GM21381 (cell line): ENCODE measurements around the gene C1QTNF12.
"Not testable (repeated sequence)": the region's sequence is repeated elsewhere in the genome, so short reads cannot be mapped to it uniquely, and the experiment has no call there.

ENCODE experiments used
- ATAC-seq: cut with Tn5 transposase; IDR thresholded peaks from one replicate; pipeline ENCODE4 v1.9.1; 2021; ENCODE audit warnings: mild to moderate bottlenecking, moderate library complexity; ENCODE audit not compliant: unreplicated experiment

C1QTNF12 gene

GRCh38 chr1:1259951-1260600 lies 13.6 kb upstream of the C1QTNF12 start:
- ATAC-seq = no peak

GRCh38 chr1:1259540-1259939 lies 13.0 kb upstream of the C1QTNF12 start:
- no peak for ATAC-seq

- ATAC-seq = no peak
Observed at GRCh38 chr1:1259119-1259488, 12.6 kb upstream of the C1QTNF12 start.

- no peak for ATAC-seq
Observed at GRCh38 chr1:1256956-1257871, 10.7 kb upstream of the C1QTNF12 start.

GRCh38 chr1:1255611-1256010 lies 9.1 kb upstream of the C1QTNF12 start:
- no peak for ATAC-seq

GRCh38 chr1:1255078-1255477 lies 8.6 kb upstream of the C1QTNF12 start:
- ATAC-seq = no peak

- ATAC-seq = no peak
Observed at GRCh38 chr1:1254667-1254998, 8.1 kb upstream of the C1QTNF12 start.

GRCh38 chr1:1253972-1254666 lies 7.6 kb upstream of the C1QTNF12 start:
- no peak for ATAC-seq

GRCh38 chr1:1253314-1253713 lies 6.8 kb upstream of the C1QTNF12 start:
- ATAC-seq = no peak

GRCh38 chr1:1250786-1251284 lies 4.3 kb upstream of the C1QTNF12 start:
- ATAC-seq = no peak

GRCh38 chr1:1248009-1248913 lies 1.7 kb upstream of the C1QTNF12 start:
- ATAC-seq = not testable (repeated sequence)

- ATAC-seq = no peak
Observed at GRCh38 chr1:1247341-1247913, 905 bp upstream of the C1QTNF12 start.

- ATAC-seq = no peak
Observed at GRCh38 chr1:1245817-1246576, 525 bp downstream of the C1QTNF12 start.

- ATAC-seq = no peak
Observed at GRCh38 chr1:1245178-1245816, 1.2 kb downstream of the C1QTNF12 start.

GRCh38 chr1:1244192-1244811 lies 2.2 kb downstream of the C1QTNF12 start:
- no peak for ATAC-seq

GRCh38 chr1:1243807-1244191 lies 2.7 kb downstream of the C1QTNF12 start:
- no peak for ATAC-seq

- no peak for ATAC-seq
Observed at GRCh38 chr1:1243266-1243660, 3.3 kb downstream of the C1QTNF12 start.

- no peak for ATAC-seq
Observed at GRCh38 chr1:1242461-1243265, 3.9 kb downstream of the C1QTNF12 start.
